ENCODE data around the gene ANKRD11. TPM values are rescaled to one million over a fixed set of nuclear protein-coding genes. Genes with fewer than 3 reads are reported as not detected.

The ANKRD11 gene
- total RNA-seq, 1 experiment from 2014 or later, result 266 TPM

- no peak overlapping the region for H2AFZ ChIP-seq (ENCODE audit: low read depth, low read length, poor library complexity, severe bottlenecking)
- intact Hi-C loops (cut with micrococcal nuclease), result no loop called here
- no peak overlapping the region for H3K4me3 ChIP-seq (replicated peaks in 1 of 2; ENCODE audit: low read depth in 1 of 2, low read length in 2 of 2)
- no peaks in the 10 kb centered on the region for H3K27me3 ChIP-seq (ENCODE audit: insufficient read depth, low read length)
- no peaks in the 10 kb centered on the region for H3K9me3 ChIP-seq (ENCODE audit: control insufficient read depth in 1 of 2, insufficient read depth in 1 of 2, low read depth in 1 of 2, low read length in 2 of 2)
- H3K4me2 ChIP-seq (ENCODE audit: low read length), result no peak overlapping the region
- H3K79me2 ChIP-seq (ENCODE audit: insufficient read depth, low read length), result peaks cover 100% of the 10 kb centered on the region
- DNase-seq (ENCODE audit: low read depth, low spot score) (no peak), ATAC-seq (no peak)
- H3K36me3 ChIP-seq (ENCODE audit: control insufficient read depth in 1 of 2, insufficient read depth in 2 of 2, low read length in 2 of 2), result no peaks in the 10 kb centered on the region
- TF ChIP-seq FOSL1 (IDR thresholded peaks at IDR 0.05; ENCODE audit: low read depth) (no peak), POLR2AphosphoS5 (IDR thresholded peaks at IDR 0.05; ENCODE audit: low read depth, low read length) (no peak), ZBTB33 (IDR thresholded peaks at IDR 0.05; ENCODE audit: extremely low read depth, insufficient replicate concordance, low read length) (no peak)
- peaks cover 43 to 66% of the 10 kb centered on the region in 2 experiments for H3K4me1 ChIP-seq (ENCODE audit: control insufficient read depth in 1 of 2, insufficient read depth in 2 of 2, low read length in 2 of 2)
- BruUV-seq (replicated peaks), result no TSS peak
- CTCF ChIA-PET, result interaction anchor here (1.0 to 1.4 kb wide), 3 partner anchors 10 to 138 kb away, joined by 3 to 4 read pairs (median 3); no protein-coding TSS in a partner anchor
- H3K9ac ChIP-seq (ENCODE audit: low read length), result no peak overlapping the region
- H3K27ac ChIP-seq (ENCODE audit: low read depth, low read length), result no peak overlapping the region
- POLR2A ChIA-PET, result interaction anchor here (1.4 kb wide), 1 partner anchor 9 kb away, joined by 3 read pairs; no protein-coding TSS in a partner anchor
- RAD21 ChIA-PET (ENCODE audit: low non-redundant PET in 1 of 2, low total read pairs in 2 of 2, uncharacterized antibody in 2 of 2, unreplicated experiment in 2 of 2), result interaction anchor here in 1 of 2 experiments (0.5 kb wide), 1 partner anchor 10 kb away, joined by 4 read pairs; no protein-coding TSS in a partner anchor
- H3K9me2 ChIP-seq (ENCODE audit: insufficient read depth), result no peaks in the 10 kb centered on the region
- peaks cover 17% of the 10 kb centered on the region; the same call in 1 of the 2 replicates for H4K20me1 ChIP-seq (ENCODE audit: insufficient read depth)
Measured at GRCh38 chr16:89335803-89336485, 154.4 kb downstream of the ANKRD11 start.

All from HCT116 (cell line).